CD4-positive, alpha-beta T cell treated with Interleukin-10 for 1 hour (primary cell): ENCODE measurements around the gene KNG1.
"Not testable (repeated sequence)": the region's sequence is repeated elsewhere in the genome, so short reads cannot be mapped to it uniquely, and the experiment has no call there.

Experiments used
- DNase-seq: peaks from one replicate; pipeline ENCODE4 v3.0.0-alpha.2; 2020

The KNG1 gene

DNA sequence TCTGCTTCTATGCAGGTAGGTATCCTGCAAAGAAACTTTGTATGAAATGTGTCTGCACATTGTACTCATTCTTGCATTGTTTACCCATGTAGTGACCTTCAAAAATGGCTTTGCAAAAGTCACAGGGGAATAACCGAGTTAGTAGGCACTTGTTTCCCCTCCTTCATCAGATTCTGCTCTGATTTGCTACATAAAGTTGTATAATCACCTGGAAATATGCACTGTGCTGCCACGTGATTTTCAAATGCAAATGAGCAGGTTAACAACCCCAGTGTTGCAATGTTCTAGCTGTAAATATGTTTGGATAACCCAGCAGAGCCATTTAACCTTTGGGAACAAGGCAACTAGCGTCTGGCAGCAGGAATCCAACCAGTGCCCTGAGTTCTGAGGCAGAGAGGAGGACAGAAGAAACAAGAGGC is at the start of gene KNG1:
Gene KNG1, plus strand, starts transcription at position 321 of the 419 bp plus-strand sequence. CDS start 184 bp downstream, outside the sequence.
- DNase-seq, result no peak

DNA sequence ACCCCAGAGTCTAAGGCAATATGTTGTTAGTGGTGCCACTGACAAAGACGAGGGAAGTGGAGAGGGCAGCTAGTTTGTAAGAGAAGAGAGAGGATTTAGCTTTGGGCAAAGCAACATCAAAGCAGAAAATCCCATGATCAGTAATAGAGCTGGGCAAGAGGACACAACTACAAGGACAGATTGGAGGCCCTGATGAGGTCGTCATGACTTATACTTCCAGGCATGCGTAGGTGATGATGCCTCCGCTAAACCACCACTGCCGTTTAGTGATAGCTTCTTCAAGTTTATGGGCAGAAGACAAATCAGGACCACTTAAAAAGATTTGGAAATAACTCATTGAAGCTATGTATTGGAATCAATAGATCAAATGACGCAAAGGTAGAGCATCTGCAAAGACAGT is 48.7 kb upstream of the KNG1 start:
- DNase-seq, result no peak

DNA sequence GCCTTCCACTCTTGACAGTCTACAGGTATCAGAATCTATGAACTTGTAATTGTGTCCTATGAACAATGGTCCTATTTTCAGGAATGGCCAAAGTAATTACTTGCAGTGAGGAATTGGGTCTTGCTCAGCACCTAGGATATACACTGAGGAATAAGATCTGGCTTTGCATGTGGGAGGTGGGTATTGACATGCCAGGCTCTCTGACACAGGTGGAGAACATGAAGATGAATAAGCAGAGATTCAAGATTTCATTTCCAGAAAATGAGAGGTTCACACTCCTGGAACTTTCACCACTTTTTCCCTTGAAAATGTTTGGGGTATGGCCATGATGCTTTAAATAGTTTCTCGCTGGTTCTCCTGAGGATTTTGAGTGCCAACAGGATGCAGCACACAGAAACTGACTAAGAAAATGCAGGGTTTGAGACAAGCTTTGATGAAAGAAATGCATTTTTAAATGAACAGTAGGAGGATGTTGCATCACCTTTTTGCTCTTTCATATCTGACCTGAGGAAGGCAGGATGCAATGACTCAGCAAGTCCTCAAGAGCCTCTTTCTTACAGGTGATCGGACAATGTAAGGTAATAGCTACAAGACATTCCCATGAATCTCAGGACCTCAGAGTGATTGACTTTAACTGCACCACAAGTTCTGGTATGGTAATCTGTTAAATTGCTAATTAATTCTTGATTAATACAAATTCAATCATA is 47.6 kb upstream of the KNG1 start:
- DNase-seq, result no peak

DNA sequence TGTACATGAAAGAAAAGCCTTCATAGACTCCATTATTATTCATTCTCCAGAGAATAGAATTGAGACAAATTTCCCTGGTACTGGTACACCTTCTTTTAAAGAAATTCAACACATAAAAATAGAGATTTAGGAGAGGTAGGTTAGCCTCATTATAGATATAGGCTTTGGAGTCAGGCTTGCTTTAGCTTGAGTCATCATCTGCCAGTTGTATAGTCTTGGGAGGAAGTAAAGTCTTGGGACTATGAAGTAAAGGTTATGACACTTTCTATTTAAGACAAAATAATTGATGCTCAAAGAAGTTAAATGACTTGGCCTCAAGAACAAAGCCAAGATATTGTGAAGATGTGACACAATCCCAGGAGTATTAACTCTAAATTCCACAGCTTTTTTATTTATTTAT is 47.0 kb upstream of the KNG1 start:
- no peak for DNase-seq

DNA sequence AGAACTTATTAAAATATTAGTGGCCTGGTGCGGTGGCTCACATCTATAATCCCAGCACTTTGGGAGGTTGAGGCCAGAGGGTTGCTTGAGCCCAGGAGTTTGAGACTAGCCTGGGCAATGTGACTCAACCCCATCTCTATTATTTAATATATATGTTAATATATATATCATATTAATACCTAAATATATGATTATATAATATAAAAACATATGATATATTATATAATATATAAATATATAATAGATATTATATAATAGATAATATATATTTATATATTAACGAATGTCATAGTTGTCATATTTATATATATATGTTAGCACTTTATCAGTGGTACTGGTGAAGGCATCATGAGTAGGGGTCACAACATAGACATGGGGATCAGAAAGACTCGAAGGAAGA is 46.1 kb upstream of the KNG1 start:
- DNase-seq, result no peak

DNA sequence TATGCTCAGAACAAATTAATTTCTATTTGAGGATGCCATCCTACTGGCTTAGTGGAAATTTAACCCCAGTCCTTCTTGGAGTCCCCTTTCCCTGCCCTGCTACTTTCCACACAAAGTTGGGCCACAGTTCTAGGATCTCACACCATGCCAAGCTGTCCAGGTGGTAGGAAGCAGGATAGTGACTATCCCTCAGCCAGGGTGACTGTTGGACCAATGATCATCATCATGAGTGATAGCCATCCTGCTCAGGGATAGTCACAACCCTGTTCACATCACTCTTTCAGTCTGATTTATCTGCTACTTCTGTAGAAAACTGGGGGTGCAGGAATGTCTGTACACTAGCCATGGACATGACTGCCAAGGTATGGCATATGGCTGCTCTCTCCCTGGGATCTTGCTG is 38.6 kb upstream of the KNG1 start:
- no peak for DNase-seq

DNA sequence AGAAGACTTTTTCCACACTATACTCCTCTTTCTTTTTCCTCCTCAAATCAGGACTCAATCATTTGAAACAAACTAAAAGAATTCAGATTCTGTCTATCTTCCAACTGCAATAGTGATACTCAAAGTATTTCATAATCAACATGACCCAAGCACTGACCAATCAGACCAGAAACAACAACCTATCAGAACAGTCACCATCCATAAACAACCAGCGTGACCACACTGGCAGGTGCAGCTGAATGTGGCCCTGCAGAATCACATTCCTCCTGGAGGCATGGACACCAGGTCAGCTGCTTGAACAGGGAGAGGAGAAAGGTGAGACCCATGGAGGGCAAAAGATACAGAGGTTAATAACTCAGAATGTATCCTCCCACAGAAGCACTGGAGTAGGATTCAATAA is 38.0 kb upstream of the KNG1 start:
- DNase-seq, result no peak

DNA sequence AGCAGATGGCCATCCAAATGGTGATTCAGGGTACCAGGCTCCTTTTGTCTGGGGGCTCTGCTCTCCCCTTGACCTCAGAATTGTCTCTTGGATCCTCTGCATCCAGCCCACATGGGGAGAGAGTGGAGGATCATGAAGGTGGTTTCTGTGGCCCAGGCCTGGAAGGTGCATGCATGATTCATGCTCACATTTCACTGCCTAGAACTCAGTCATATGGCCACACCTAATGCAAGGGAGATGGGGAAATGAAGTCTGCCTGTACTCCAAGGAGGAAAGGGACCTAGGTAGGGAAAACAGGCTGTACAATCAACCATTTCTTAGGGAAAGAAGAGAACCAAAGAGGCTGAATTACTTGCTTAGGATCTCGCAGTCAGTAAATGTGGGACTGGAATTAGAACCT is 36.3 kb upstream of the KNG1 start:
- DNase-seq, result no peak

DNA sequence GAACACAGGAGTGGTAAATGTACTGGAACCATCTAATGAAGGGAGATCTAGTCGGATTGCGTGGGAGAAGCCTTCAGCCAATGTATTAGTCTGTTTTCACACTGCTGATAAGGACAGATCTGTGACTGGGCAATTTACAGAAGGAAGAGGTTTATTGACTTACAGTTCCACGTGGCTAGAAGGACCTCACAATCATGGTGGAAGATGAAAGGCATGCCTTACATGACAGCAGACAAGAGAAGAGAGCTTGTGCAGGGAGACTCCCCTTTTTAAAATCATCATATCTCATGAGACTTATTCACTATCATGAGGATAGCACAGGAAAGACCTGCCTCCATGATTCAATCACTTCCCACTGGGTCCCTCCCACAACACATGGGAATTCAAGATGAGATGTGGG is 34.3 kb upstream of the KNG1 start:
- DNase-seq, result no peak

DNA sequence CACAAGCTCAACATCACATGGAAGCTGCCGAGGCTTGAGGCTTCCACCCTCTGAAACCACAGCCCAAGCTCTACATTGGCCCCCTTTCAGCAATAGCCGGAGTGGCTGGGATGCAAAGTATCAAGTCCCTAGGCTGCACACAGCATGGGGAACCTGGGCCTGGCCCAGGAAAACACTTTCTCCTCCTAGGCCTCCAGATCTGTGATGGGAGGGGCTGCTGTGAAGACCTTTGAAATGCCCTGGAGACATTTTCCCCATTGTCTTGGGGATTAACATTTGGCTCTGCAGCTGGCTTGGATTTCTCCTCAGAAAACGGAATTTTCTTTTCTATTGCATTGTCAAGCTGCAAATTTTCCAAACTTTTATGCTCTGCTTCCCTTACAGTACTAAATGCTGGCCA is 33.2 kb upstream of the KNG1 start:
- DNase-seq, result no peak

DNA sequence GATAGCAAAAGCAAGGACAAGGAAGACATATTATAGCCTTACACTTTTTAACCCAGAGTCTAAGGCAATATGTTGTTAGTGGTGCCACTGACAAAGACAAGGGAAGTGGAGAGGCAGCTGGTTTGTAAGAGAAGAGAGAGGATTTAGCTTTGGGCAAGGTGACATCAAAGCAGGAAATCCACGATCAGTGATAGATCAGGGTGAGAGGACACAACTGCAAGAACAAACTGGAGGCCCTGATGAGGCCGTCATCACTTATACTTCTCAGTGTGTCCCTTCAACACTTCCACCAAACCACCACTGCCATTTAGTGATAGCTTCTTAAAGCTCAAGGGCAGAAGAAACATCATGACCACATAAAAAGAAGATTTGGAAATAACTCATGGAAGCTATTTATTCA is 30.7 kb upstream of the KNG1 start:
- peak; percentile 9 for DNase-seq

DNA sequence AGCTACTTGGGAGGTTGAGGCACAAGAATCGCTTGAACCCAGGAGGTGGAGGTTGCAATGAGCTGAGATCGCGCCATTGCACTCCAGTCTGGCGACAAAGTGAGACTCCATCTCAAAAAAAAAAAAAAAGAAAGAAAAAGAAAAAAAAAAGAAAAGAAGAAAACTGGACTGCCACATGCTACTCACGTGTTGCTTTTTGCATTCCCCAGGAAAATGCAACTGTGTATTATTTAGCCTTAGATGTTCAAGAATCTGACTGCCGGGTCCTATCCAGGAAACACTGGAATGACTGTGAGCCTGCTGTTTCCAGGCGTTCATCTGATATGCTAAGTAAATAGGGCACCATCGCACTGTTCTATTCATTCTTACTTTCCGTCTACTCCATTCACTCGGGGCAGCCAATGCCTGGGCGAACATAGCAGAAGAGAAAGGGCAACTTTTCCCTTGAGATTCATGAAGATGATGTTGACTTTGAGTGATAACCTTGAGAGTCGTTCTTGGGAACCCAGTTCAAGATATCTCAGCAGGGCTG is 30.0 kb upstream of the KNG1 start:
- no peak for DNase-seq

DNA sequence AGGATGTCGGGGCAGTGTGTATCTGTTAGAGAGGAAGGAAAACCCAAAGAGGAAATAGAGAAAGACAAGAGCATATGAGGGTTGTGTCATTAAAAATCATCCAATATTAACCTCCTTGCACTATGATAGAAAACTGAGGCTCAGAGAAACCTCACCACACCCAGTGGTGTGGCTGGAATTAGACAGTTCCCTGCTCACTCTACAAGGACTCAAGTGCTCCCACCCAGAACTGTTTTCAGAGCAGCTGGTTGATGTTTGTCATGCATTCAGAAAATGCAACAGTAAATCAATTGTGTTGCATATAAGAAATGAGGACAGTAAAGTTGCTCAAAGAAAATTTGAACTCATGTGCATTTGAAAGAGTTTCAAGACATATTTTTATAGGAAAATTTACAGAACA is 26.9 kb upstream of the KNG1 start:
- DNase-seq, result not testable (repeated sequence)

DNA sequence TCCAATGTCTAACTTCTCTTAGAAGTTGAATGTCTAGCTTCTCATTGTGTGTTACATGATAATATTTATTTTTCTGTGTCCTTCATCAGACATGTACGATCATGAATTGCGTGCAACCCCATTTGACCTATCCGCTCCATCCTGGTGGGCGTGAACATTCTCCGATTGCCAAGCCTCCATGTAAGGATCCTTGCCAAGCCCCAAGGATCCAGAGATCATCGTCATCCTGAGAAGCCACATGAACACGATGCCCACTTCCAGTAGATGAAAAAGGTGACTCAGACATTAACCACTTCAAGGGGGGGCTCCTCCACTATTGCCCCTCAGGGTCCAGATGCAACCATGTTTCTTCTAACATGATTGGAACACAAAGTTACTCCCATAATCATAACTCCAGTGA is 25.5 kb upstream of the KNG1 start:
- no peak for DNase-seq

DNA sequence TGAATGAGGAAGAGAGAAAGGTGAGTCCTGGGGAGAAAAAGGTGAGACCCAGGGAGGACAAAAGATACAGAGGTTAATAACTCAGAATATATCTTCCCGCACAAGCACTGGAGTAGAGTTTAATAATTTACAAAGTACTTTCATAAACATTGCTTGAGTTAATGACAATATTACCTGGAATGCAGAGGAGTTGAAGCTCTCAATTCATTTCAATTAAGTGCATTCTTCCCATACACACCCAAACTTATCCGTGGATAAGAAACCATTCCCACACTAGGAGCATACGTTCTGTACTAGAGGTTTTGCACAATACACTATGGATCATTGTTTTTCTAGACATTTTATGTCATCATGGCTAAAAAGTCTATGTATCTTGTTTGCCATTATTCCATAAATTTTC is 23.3 kb upstream of the KNG1 start:
- no peak for DNase-seq

DNA sequence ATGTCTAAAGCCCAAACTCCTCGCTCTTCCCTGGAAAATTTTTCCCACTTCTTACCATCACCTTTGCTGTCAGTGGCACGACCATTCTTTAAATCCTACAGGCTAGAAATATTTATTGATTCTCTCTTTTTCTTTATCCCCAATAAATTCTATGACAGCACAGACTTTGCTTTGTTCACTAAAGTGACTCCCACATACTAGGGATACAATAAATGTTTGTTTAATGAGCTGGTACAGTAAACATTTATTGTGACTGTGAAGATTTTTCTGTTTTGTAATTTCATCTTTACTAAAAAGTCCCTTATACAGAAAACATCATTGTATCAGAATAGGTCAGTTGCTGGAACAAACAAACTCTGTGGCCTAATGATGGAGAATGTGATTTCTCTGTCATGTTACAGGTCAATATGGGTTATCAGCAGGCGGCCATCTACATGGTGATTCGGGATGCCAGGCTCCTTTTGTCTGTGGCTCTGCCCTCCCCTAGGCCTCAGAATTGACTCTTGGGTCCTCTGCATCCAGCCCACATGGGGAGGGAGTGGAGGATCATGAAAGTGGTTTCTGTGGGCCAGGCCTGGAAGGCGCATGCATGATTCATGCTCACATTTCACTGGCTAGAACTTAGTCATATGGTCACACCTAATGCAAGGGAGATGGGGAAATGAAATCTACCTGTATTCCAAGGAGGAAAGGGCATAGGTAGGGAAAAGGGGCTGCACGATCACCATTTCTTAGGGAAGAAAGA is 22.7 kb upstream of the KNG1 start:
- no peak for DNase-seq

DNA sequence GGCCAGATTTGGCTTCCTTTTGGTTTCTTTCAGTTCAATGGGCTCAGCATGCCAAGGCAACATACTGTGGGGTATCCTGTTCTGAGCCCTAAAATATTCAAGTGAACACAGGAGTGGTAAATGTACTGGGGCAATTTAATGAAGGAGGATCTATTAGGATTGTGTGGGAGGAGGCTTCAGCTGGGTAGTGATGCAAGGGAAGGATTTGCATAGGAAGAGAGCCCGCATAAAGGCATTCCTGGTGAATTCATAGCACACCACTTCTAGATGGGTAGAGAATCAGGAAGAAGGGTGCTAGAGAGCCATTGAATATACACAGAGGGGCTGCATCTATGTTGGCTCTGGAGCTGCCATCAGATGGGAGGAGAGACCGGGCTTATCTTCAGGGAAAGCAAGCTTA is 20.6 kb upstream of the KNG1 start:
- DNase-seq, result no peak

DNA sequence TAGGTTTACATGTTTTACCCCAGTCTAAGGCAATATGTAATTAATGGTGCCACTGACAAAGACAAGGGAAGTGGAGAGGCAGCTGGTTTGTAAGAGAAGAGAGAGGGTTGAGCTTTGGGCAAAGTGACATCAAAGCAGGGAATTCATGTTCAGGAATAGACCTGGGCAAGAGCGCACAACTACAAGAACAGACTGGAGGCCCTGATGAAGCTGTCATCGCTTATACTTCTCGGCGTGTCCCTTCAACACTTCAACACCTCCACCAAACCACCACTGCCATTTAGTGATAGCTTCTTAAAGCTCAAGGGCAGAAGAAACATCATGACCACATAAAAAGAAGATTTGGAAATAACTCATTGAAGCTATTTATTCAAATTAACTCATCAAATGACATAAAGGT is 19.6 kb upstream of the KNG1 start:
- DNase-seq, result no peak

DNA sequence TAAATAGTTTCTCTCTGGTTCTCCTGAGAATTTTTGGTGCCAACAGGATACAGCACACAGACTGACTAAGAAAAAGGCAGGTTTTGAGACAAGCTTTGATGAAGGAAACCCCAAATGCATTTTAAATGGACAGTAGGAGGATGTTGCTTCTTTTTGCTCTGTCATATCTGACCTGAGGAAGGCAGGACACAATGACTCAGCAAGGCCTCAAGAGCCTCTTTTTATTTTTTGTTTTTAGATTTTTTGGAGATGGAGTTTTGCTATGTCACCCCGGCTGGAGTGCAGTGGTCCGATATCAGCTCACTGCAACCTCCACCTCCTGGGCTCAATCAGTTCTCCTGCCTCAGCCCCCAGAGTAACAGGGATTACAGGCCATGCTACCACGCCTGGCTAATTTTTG is 16.9 kb upstream of the KNG1 start:
- DNase-seq, result no peak

DNA sequence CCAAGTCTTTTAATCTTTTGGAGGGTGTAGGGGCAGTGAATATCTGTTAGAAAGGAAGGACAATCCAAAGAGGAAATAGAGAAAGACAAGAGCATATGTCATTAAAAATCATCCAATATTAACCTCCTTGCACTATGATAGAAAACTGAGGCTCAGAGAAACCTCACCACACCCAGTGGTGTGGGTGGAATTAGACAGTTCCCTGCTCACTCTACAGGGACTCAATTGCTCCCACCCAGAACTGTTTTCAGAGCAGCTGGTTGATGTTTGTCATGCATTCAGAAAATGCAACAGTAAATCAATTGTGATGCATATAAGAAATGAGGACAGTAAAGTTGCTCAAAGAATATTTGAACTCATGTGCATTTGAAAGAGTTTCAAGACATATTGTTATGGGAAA is 14.7 kb upstream of the KNG1 start:
- not testable (repeated sequence) for DNase-seq

DNA sequence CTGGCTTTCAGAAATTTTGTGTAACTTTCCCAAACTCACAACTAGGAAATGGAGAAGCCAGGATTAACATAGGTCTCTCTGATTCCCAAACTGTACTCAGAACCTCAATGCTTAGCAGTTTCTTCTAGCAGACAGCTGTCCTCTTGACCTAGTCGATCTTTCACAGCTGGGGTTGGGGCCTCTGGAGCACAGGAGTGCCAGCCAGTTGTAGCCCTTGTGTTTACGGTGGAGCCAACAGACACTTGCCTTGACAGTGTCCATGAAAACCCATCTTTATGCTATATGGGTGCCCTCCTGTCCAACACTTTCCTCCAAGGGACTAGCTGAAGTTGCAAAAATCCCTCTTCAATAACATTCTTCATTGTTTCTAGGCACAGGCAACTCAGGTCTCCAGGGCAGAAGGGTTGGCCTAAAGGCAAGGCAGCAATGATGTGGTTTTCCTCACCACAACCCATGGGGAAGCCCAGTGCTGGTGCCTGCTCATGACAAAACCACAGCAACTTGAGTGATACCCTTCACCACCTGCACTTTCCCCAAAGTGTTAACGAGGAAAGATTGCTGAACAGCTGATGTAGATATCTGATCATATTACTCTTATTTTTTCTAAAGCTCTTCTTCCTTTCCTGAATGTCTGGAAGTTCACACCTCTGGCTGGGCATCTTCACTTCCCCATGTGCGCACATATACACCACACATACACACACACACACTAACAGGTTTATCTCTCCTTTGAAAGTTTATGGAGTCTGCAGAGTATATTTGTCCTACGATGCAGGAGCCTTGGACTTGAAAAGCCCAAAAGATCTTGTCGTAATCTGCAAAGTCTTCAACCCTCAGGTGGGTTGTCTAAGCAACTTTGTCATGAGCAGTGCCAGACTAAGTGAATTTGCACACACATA is 11.0 kb upstream of the KNG1 start:
- DNase-seq, result peak; percentile 64

DNA sequence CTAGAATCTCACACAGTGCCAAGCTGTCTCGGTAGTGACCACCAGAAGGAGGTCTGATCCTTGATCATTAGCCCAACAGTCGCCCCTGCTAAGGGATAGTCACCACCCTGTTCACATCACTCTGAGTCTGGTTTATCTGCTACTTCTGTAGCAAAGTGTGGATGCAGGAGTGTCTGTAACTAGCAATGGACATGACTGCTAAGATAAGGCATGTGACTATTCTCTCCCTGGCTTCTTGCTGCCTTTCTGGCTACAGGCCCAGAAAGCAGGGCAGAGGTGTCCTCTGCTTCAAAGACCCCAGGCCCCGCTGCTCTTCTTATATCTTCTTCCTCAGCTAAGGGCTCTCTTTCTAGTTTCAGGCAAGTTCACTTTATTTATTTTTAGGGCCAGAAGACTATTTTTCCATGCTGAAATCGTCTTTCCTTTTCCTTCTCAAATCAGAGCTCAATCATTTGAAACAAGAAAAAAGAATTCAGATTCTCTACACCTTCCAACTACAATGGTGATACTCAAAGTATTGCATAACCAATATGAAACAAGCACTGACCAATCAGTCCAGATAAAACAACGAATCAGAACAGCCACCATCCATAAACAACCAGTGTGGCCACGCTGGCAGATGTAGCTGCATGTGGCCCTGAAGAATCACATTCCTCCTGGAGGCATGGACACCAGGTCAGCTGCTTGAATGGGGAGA is 8.0 kb upstream of the KNG1 start:
- DNase-seq, result no peak

DNA sequence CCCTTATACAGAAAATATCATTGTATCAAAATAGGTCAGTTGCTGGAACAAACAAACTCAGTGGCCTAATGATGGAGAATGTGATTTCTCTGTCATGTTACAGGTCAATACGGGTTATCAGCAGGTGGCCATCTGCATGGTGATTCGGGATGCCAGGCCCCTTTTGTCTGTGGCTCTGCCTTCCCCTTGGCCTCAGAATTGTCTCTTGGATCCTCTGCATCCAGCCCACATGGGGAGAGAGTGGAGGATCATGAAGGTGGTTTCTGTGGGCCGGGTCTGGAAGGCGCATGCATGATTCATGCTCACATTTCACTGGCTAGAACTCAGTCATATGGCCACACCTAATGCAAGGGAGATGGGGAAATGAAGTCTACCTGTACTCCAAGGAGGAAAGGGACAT is 6.5 kb upstream of the KNG1 start:
- DNase-seq, result not testable (repeated sequence)
